Transverse colon (tissue), 3 donors: Measurements from ENCODE around the gene FBLN7.

Source experiments
- EP300 ChIP-seq: sonication (generic); formaldehyde crosslinking; IDR thresholded peaks from one replicate; pipeline ENCODE4 v1.6.1; 2017; ENCODE audit warnings: antibody characterized with exemption, low read depth
- POLR2A ChIP-seq: fragments of 450-650 bp; IDR thresholded peaks from one replicate; pipeline ENCODE4 v1.6.1; 2016; ENCODE audit warnings: antibody characterized with exemption, mild to moderate bottlenecking, moderate library complexity
- POLR2AphosphoS5 ChIP-seq, 3 donors: sonication (generic); formaldehyde crosslinking; IDR thresholded peaks; one replicate each; pipeline ENCODE4 v1.6.1; 2016; ENCODE audit warnings: antibody characterized with exemption in 3 of 3

- TF ChIP-seq EP300: no peak
- TF ChIP-seq POLR2A: no peak
- no peak for TF ChIP-seq POLR2AphosphoS5 (IDR thresholded peaks at IDR 0.05)
These were observed 30.4 kb downstream of the FBLN7 start for GRCh38 chr2:112168422-112169124.
